ENCODE data around the gene DMXL1. TPM values are rescaled to one million over a fixed set of nuclear protein-coding genes. Genes with fewer than 3 reads are reported as not detected.

DMXL1 gene
- total RNA-seq, 1 donor from 2014 or later = 48.3 TPM

GRCh38 chr5:119080936-119081335 is 10.0 kb downstream of the DMXL1 start:
- Mint-ChIP-seq H3K4me3 (ENCODE audit: low read depth) (no peak overlapping the region), H3K27me3 (no peaks in the 10 kb centered on the region), H3K36me3 (ENCODE audit: insufficient read depth) (peaks cover 9% of the 10 kb centered on the region), H3K9me3 (ENCODE audit: low read depth) (peaks cover 7% of the 10 kb centered on the region), H3K27ac (no peak overlapping the region), H3K4me1 (ENCODE audit: low read depth) (peaks cover 25% of the 10 kb centered on the region)
- no peak for DNase-seq (ENCODE audit: low spot score, unreplicated experiment)
- TF ChIP-seq CTCF (IDR thresholded peaks at IDR 0.05; ENCODE audit: unreplicated experiment) = no peak

GRCh38 chr5:119082691-119083090 is 11.8 kb downstream of the DMXL1 start:
- no peak overlapping the region for H3K27ac Mint-ChIP-seq
- no peak for DNase-seq (ENCODE audit: low spot score, unreplicated experiment)
- peaks cover 23% of the 10 kb centered on the region for H3K9me3 Mint-ChIP-seq (ENCODE audit: low read depth)
- no peak overlapping the region for H3K4me3 Mint-ChIP-seq (ENCODE audit: low read depth)
- TF ChIP-seq CTCF (IDR thresholded peaks at IDR 0.05; ENCODE audit: unreplicated experiment) = no peak
- peaks cover 22% of the 10 kb centered on the region for H3K4me1 Mint-ChIP-seq (ENCODE audit: low read depth)
- H3K27me3 Mint-ChIP-seq = no peaks in the 10 kb centered on the region
- H3K36me3 Mint-ChIP-seq (ENCODE audit: insufficient read depth) = peaks cover 25% of the 10 kb centered on the region

- H3K27me3 Mint-ChIP-seq = no peaks in the 10 kb centered on the region
- H3K27ac Mint-ChIP-seq = no peak overlapping the region
- no peak overlapping the region for H3K4me3 Mint-ChIP-seq (ENCODE audit: low read depth)
- no peak for DNase-seq (ENCODE audit: low spot score, unreplicated experiment)
- peaks cover 25% of the 10 kb centered on the region for H3K36me3 Mint-ChIP-seq (ENCODE audit: insufficient read depth)
- TF ChIP-seq CTCF (IDR thresholded peaks at IDR 0.05; ENCODE audit: unreplicated experiment) = no peak
- peaks cover 23% of the 10 kb centered on the region for H3K9me3 Mint-ChIP-seq (ENCODE audit: low read depth)
- H3K4me1 Mint-ChIP-seq (ENCODE audit: low read depth) = peaks cover 20% of the 10 kb centered on the region
Measured at GRCh38 chr5:119083679-119084078, 12.8 kb downstream of the DMXL1 start.

GRCh38 chr5:119088438-119088837 is 17.6 kb downstream of the DMXL1 start:
- no peaks in the 10 kb centered on the region for H3K27me3 Mint-ChIP-seq
- DNase-seq (ENCODE audit: low spot score, unreplicated experiment) = no peak
- H3K36me3 Mint-ChIP-seq (ENCODE audit: insufficient read depth) = peaks cover 32% of the 10 kb centered on the region
- H3K9me3 Mint-ChIP-seq (ENCODE audit: low read depth) = peaks cover 23% of the 10 kb centered on the region
- no peak for TF ChIP-seq CTCF (IDR thresholded peaks at IDR 0.05; ENCODE audit: unreplicated experiment)
- no peak overlapping the region for H3K4me3 Mint-ChIP-seq (ENCODE audit: low read depth)
- H3K4me1 Mint-ChIP-seq (ENCODE audit: low read depth) = no peaks in the 10 kb centered on the region
- H3K27ac Mint-ChIP-seq = peak overlapping the region; percentile 9

- H3K27ac Mint-ChIP-seq = no peak overlapping the region
- H3K9me3 Mint-ChIP-seq (ENCODE audit: low read depth) = no peaks in the 10 kb centered on the region
- DNase-seq (ENCODE audit: low spot score, unreplicated experiment) = no peak
- TF ChIP-seq CTCF (IDR thresholded peaks at IDR 0.05; ENCODE audit: unreplicated experiment) = no peak
- no peaks in the 10 kb centered on the region for H3K27me3 Mint-ChIP-seq
- no peak overlapping the region for H3K4me3 Mint-ChIP-seq (ENCODE audit: low read depth)
- H3K36me3 Mint-ChIP-seq (ENCODE audit: insufficient read depth) = peaks cover 19% of the 10 kb centered on the region
- no peaks in the 10 kb centered on the region for H3K4me1 Mint-ChIP-seq (ENCODE audit: low read depth)
Measured at GRCh38 chr5:119095611-119096010, 24.7 kb downstream of the DMXL1 start.
